Measurements from ENCODE around the gene PPT2. TPM values are rescaled to one million over a fixed set of nuclear protein-coding genes. Genes with fewer than 3 reads are reported as not detected.

PPT2 gene
- total and polyA plus RNA-seq, 2 of the 13 experiments (the other 11 are each of a cell fraction or from before 2014, with no cell fraction given): 39.2 to 61.8 TPM

- DNase-seq (ENCODE audit: low spot score): no peak
- Histone ChIP-seq H3K4me3 (replicated peaks in 1 of 3; ENCODE audit: insufficient read depth in 1 of 3, low read depth in 2 of 3, low read length in 3 of 3) (no peak within 1 kb of the TSS), H3K79me2 (ENCODE audit: insufficient read depth, low read length) (peaks cover 17% of the 10 kb centered on the region), H3K9ac (ENCODE audit: insufficient read depth, low read depth, low read length) (no peak within 1 kb of the TSS), H3K9me3 (ENCODE audit: low read length) (no peaks in the 10 kb centered on the region), H4K20me1 (ENCODE audit: insufficient read depth, low read length) (no peaks in the 10 kb centered on the region), H3K27ac (ENCODE audit: extremely low read length, insufficient read depth, low read length) (no peak within 1 kb of the TSS), H3K4me1 (ENCODE audit: insufficient read depth, low read length) (peaks cover 23% of the 10 kb centered on the region), H3K4me2 (ENCODE audit: low read depth, low read length) (no peak within 1 kb of the TSS), H3K27me3 (ENCODE audit: control insufficient read depth in 1 of 2, insufficient read depth in 2 of 2, low read length in 2 of 2) (no peaks in the 10 kb centered on the region), H3K36me3 (replicated peaks in 1 of 2; ENCODE audit: control insufficient read depth in 1 of 2, insufficient read depth in 2 of 2, low read length in 2 of 2) (peaks cover 27 to 50% of the 10 kb centered on the region in 2 experiments), H2AFZ (ENCODE audit: low read length) (no peak within 1 kb of the TSS)
- no peak for FAIRE-seq
- POLR2A ChIA-PET: no interaction called here
- no TSS peak for BruUV-seq (replicated peaks)
- CTCF ChIA-PET (ENCODE audit: low intra/inter-chr PET ratio, low total read pairs): no interaction called here
- intact Hi-C loops (cut with micrococcal nuclease; ENCODE audit: unreplicated experiment) (no loop called here), in situ Hi-C loops (cut with HindIII; ENCODE audit: extremely low pct_ligation_motif_present, low pct_unique_long_range_greater_than_20kb) (no loop called here)
- ATAC-seq: no peak
- WGBS (ENCODE audit: low lambda C conversion rate): 90% methylated on average over 6 of the region's 6 CpGs
- TF ChIP-seq AGO2 (optimal IDR thresholded peaks at IDR 0.05; ENCODE audit: low read depth, low read length): peak; percentile 87
- TF ChIP-seq DNMT3B (CRISPR knock-in tag; conservative IDR thresholded peaks at IDR 0.05): no peak
- no peak for TF ChIP-seq SRSF4 (IDR thresholded peaks at IDR 0.05; ENCODE audit: low read depth, low read length, poor library complexity, severe bottlenecking)
- no peak for TF ChIP-seq ZBTB43 (CRISPR knock-in tag; conservative IDR thresholded peaks at IDR 0.05)
- TF ChIP-seq YEATS4 (CRISPR knock-in tag; IDR thresholded peaks at IDR 0.05; ENCODE audit: borderline replicate concordance): no peak
- no peak for TF ChIP-seq ZNF713 (CRISPR knock-in tag; IDR thresholded peaks at IDR 0.05)
- peak; percentile 73 for TF ChIP-seq AGO1 (IDR thresholded peaks at IDR 0.05; ENCODE audit: low read depth, low read length, poor library complexity, severe bottlenecking)
- no peak for TF ChIP-seq ZBTB40 (IDR thresholded peaks at IDR 0.05)
- no peak for TF ChIP-seq ZBTB40 (CRISPR knock-in tag; IDR thresholded peaks at IDR 0.05)
- no peak for TF ChIP-seq KMT2B (CRISPR knock-in tag; IDR thresholded peaks at IDR 0.05)
- no peak for TF ChIP-seq ZNF251 (CRISPR knock-in tag; IDR thresholded peaks at IDR 0.05)
Observed at GRCh38 chr6:32184084-32184640, 30.2 kb downstream of the PPT2 start, which contains the start of gene AGER. AGER (minus strand) TSS chr6:32184253; CDS start chr6:32184222, 31 bp downstream.
